K562 (cell line): ENCODE data around the gene FAM110D. TPM values are rescaled to one million over a fixed set of nuclear protein-coding genes. Genes with fewer than 3 reads are reported as not detected.

ENCODE experiments used
- ATAC-seq: fragments of 200-7000 bp; cut with Tn5 transposase; 3 replicates; pipeline ENCODE4 v1.9.1; 2020; ENCODE audit warnings: moderate library complexity
- BruUV-seq: library from RNA; stranded (reverse); fragments of 400-500 nt; replicated peaks from 2 replicates; lab custom pipeline; 2021; lab: Mats Ljungman, UMichigan
- CTCF ChIA-PET: fragments of 300-600 bp; formaldehyde crosslinking; extraction: SDS; loops from one replicate; lab custom pipeline; 2021; ENCODE audit warnings: low intra/inter-chr PET ratio; lab: Yijun Ruan, JAX
- POLR2A ChIA-PET: fragments of 300-600, 350-650 bp; sonication (Branson Sonifier 250); formaldehyde crosslinking; extraction: SDS; loops from one replicate; lab custom pipeline; 2021; ENCODE audit warnings: antibody characterized with exemption, inconsistent platforms; lab: Yijun Ruan, JAX
- DNase-seq, 4 experiments: peaks; one replicate each; pipeline versions ENCODE4 v3.0.0 to v3.0.0-alpha.2; 2011 to 2018; ENCODE audit warnings: low spot score in 3 of 4, mixed read lengths in 3 of 4; ENCODE audit errors: extremely low read depth in 1 of 4
- FAIRE-seq: peaks from 2 replicates; lab custom pipeline; 2011; peaks lifted over from hg19 to GRCh38; lab: Jason Lieb, UNC
- H2AFZ ChIP-seq: 2 replicates; pipeline ENCODE4 v1.6.0; 2011; ENCODE audit warnings: low read depth, low read length, control low read depth, inconsistent platforms
- H3K27ac ChIP-seq: fragments of 200-600 bp; 3 replicates; pipeline ENCODE4 v1.8.0; 2011; ENCODE audit warnings: low read depth, mild to moderate bottlenecking, control low read depth, inconsistent platforms, low read length, moderate library complexity, mixed read lengths; ENCODE audit errors: extremely low read depth
- H3K27me3 ChIP-seq, 2 experiments: fragments of 300-600 bp in 1 of 2; 2 replicates in 1 of 2; 3 replicates in 1 of 2; pipeline versions ENCODE4 v1.6.0 to v1.8.0; 2011; ENCODE audit warnings: inconsistent platforms in 2 of 2, low read length in 2 of 2, mild to moderate bottlenecking in 1 of 2, mixed read lengths in 1 of 2, moderate library complexity in 1 of 2; ENCODE audit not compliant: control insufficient read depth in 2 of 2, insufficient read depth in 2 of 2
- H3K36me3 ChIP-seq: fragments of 300-600 bp; 3 replicates; pipeline ENCODE4 v1.8.0; 2011; ENCODE audit warnings: mild to moderate bottlenecking, low read length, inconsistent platforms; ENCODE audit not compliant: control insufficient read depth, insufficient read depth
- H3K4me1 ChIP-seq, 2 experiments: fragments of 200-600 bp in 1 of 2; replicated peaks in 1 of 2; 2 replicates in 1 of 2; 3 replicates in 1 of 2; pipeline versions ENCODE4 v1.5.1 to v1.8.0; 2011; ENCODE audit warnings: inconsistent platforms in 2 of 2, low read length in 2 of 2, mild to moderate bottlenecking in 1 of 2, mixed read lengths in 1 of 2, moderate library complexity in 1 of 2; ENCODE audit not compliant: control insufficient read depth in 2 of 2, insufficient read depth in 2 of 2
- H3K4me2 ChIP-seq: 2 replicates; pipeline ENCODE4 v1.6.1; 2011; ENCODE audit warnings: low read length, control low read depth, inconsistent platforms, mixed read lengths; ENCODE audit not compliant: insufficient read depth
- H3K4me3 ChIP-seq: fragments of 200-600 bp; sonication (generic), shearing (Covaris generic); 2 replicates; pipeline ENCODE4 v1.5.1; 2016; ENCODE audit warnings: control low read depth, inconsistent platforms
- H3K79me2 ChIP-seq: fragments of 200-600 bp; 3 replicates; pipeline ENCODE4 v1.8.0; 2011; ENCODE audit warnings: low read length, inconsistent platforms; ENCODE audit not compliant: control insufficient read depth, insufficient read depth
- H3K9ac ChIP-seq, 2 experiments: 2 replicates each; pipeline versions ENCODE4 v1.6.0 to v1.6.1; 2011; ENCODE audit warnings: low read depth in 2 of 2, low read length in 2 of 2, control low read depth in 1 of 2, inconsistent platforms in 1 of 2, mild to moderate bottlenecking in 1 of 2, mixed read lengths in 1 of 2; ENCODE audit not compliant: insufficient read depth in 1 of 2
- H3K9me1 ChIP-seq: one replicate; pipeline ENCODE4 v1.6.0; 2011; ENCODE audit warnings: inconsistent platforms, mild to moderate bottlenecking, low read length, moderate library complexity; ENCODE audit not compliant: control insufficient read depth, insufficient read depth
- H3K9me3 ChIP-seq: replicated peaks from 2 replicates; pipeline ENCODE4 v1.5.1; 2011; ENCODE audit warnings: low read depth, low read length, inconsistent platforms; ENCODE audit not compliant: control insufficient read depth, insufficient read depth
- H4K20me1 ChIP-seq: replicated peaks from 2 replicates; pipeline ENCODE4 v1.6.1; 2011; ENCODE audit warnings: low read length, inconsistent platforms, mixed read lengths; ENCODE audit not compliant: control insufficient read depth, insufficient read depth
- ARNT ChIP-seq, 2 experiments: fragments of 450-650 bp; IDR thresholded peaks; 2 replicates each; pipeline ENCODE4 v1.6.1; 2016; ENCODE audit warnings: mild to moderate bottlenecking in 1 of 2
- CBFB ChIP-seq: sonication (generic); formaldehyde crosslinking; IDR thresholded peaks from 2 replicates; pipeline ENCODE4 v1.4.0; 2020; ENCODE audit warnings: mild to moderate bottlenecking, missing genetic modification reagents
- HDGF ChIP-seq: fragments of 450-650 bp; IDR thresholded peaks from 2 replicates; pipeline ENCODE4 v1.6.1; 2016
- HLTF ChIP-seq: fragments of 450-650 bp; IDR thresholded peaks from 2 replicates; pipeline ENCODE4 v1.6.1; 2016
- HMG20A ChIP-seq: fragments of 450-650 bp; formaldehyde crosslinking; conservative IDR thresholded peaks from 2 replicates; pipeline ENCODE4 v1.4.0; 2020; ENCODE audit warnings: mild to moderate bottlenecking, mixed read lengths
- KDM5B ChIP-seq: fragments of 200-600 bp; sonication (generic); IDR thresholded peaks from 2 replicates; pipeline ENCODE4 v1.6.1; 2012; ENCODE audit warnings: low read depth, mild to moderate bottlenecking, moderate library complexity, low read length, control low read depth, inconsistent platforms; ENCODE audit not compliant: insufficient replicate concordance
- NFIC ChIP-seq: fragments of 450-650 bp; IDR thresholded peaks from 2 replicates; pipeline ENCODE4 v1.6.1; 2017; ENCODE audit warnings: mild to moderate bottlenecking, inconsistent platforms
- NUFIP1 ChIP-seq: fragments of 450-650 bp; IDR thresholded peaks from 2 replicates; pipeline ENCODE4 v1.6.1; 2018; ENCODE audit not compliant: partially characterized antibody
- TOE1 ChIP-seq, 2 experiments: fragments of 450-650 bp in 1 of 2; sonication (generic) in 1 of 2; formaldehyde crosslinking in 1 of 2; IDR thresholded peaks; 2 replicates each; pipeline versions ENCODE4 v1.7.1 to v1.8.0; 2016 to 2022; ENCODE audit warnings: borderline replicate concordance in 2 of 2, mild to moderate bottlenecking in 2 of 2, antibody characterized with exemption in 1 of 2, inconsistent platforms in 1 of 2, low read depth in 1 of 2, missing genetic modification reagents in 1 of 2, moderate library complexity in 1 of 2
- XRCC5 ChIP-seq: fragments of 200-400 bp; formaldehyde crosslinking; IDR thresholded peaks from 2 replicates; pipeline ENCODE4 v1.6.1; 2017; ENCODE audit warnings: low read depth, mild to moderate bottlenecking, low read length
- YBX1 ChIP-seq: fragments of 450-650 bp; IDR thresholded peaks from 2 replicates; pipeline ENCODE4 v1.7.1; 2016; ENCODE audit warnings: mild to moderate bottlenecking
- ZNF175 ChIP-seq: fragments of 200-800 bp; sonication (Bioruptor generic); IDR thresholded peaks from 2 replicates; pipeline ENCODE4 v1.6.1; 2016; ENCODE audit warnings: low read depth, mild to moderate bottlenecking, missing genetic modification characterization, missing compliant biosample characterization
- ZNF77 ChIP-seq: fragments of 250-450 bp; sonication (Bioruptor Pico); IDR thresholded peaks from 2 replicates; pipeline ENCODE4 v1.5.0; 2020
- WGBS: fragments of 100-300 bp; shearing (Covaris generic); methylation state at CpG from one replicate; pipeline ENCODE4 v1.1.6; 2016; ENCODE audit warnings: low coverage, mixed read lengths; ENCODE audit not compliant: insufficient coverage; ENCODE audit errors: missing lambda C conversion rate; 5-methylcytosine and 5-hydroxymethylcytosine counted together
- in situ Hi-C: fragments of 300-500 bp; cut with MboI; formaldehyde crosslinking; loops from 4 replicates; pipeline ENCODE4 v1.15.0; 2018; ENCODE audit warnings: inconsistent platforms, mixed read lengths
- intact Hi-C: fragments of 100-400 bp; cut with micrococcal nuclease; formaldehyde crosslinking; loops from 2 replicates; pipeline ENCODE4 v1.14.2; 2022
- polyA plus RNA-seq, 8 experiments: library from polyadenylated mRNA; depleted of rRNA in 4 of 8; stranded (reverse) in 5 of 8; unstranded in 3 of 8; fragments of >200 nt; fragmentation: Nextera tagmentation in 2 of 8; fragmentation: Illumina TruSeq in 1 of 8; extraction: Ambion mirVana in 2 of 8; extraction: Trizol in 1 of 8; gene quantifications; 2 replicates each; pipeline versions ENCODE4 v1.2.1 to v1.2.3, GENCODE V29; 2011 to 2014; ENCODE audit warnings: inconsistent platforms in 1 of 8, missing spikeins in 1 of 8
- total RNA-seq, 7 experiments: library from RNA; depleted of rRNA in 6 of 7; stranded (reverse); fragments of >200 nt in 6 of 7; fragmentation: Illumina TruSeq in 2 of 7; extraction: Trizol in 2 of 7; gene quantifications; 2 replicates each; pipeline versions ENCODE4 v1.2.1 to v1.2.3, GENCODE V29; 2011 to 2021; ENCODE audit warnings: low replicate concordance in 1 of 7
- TF ChIP-seq, protein P1 (sequence below): sonication (generic); formaldehyde crosslinking; IDR thresholded peaks from 2 replicates; pipeline ENCODE4 v1.8.0; 2022; ENCODE audit warnings: missing genetic modification reagents, mild to moderate bottlenecking, borderline replicate concordance

The FAM110D gene
- total and polyA plus RNA-seq, 9 of the 15 experiments (the other 6 are each of a cell fraction or from before 2014, with no cell fraction given), result 0.04 to 1.1 (median 0.33) TPM

DNA sequence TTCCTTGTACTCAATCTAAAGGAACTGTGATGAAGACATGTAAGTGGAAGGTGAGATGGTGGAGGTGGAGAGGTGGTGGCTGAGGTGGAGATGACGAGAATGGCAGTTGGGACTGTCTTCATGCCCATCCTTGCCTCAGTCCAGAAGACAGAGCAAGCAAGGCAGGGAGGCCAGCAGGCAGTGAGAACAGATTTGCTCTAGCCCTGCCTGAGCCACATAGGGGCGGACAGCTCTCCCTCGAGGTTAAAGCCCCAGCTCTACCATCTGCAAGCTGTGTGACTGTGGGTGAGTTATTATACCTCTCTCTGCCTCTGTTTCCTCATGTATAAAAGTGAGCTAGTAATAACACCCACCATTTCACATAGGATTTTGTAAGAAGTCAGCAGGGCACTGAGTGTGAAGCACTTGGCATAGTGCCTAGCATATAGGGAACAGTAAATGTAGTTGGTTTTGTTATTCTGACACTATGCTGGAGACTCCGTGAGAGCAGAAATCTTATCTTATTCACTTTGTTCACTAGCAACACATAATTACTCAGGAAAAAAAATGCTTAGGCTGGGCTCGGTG, 4.8 kb upstream of the FAM110D start:
- FAIRE-seq, result no peak
- Histone ChIP-seq H3K27ac (no peak overlapping the region), H3K4me2 (no peak overlapping the region), H3K9me3 (no peaks in the 10 kb centered on the region), H3K36me3 (no peaks in the 10 kb centered on the region), H3K79me2 (no peaks in the 10 kb centered on the region), H3K27me3 (no peaks in the 10 kb centered on the region), H3K4me1 (peaks cover 4 to 23% of the 10 kb centered on the region in 2 experiments; a peak in 3 of 5 replicates), H3K4me3 (no peak overlapping the region), H2AFZ (no peak overlapping the region), H3K9ac (peak overlapping the region in 1 of 2 experiments; percentile 5; a peak in 1 of 4 replicates), H4K20me1 (no peaks in the 10 kb centered on the region), H3K9me1 (no peaks in the 10 kb centered on the region)
- TF ChIP-seq ARNT (IDR thresholded peaks at IDR 0.05), result no peak
- peak; percentile 55; the same call in 1 of the 2 replicates for TF ChIP-seq NFIC
- POLR2A ChIA-PET, result interaction anchor here (1.2 kb wide), 1 partner anchor 62 kb away, joined by 3 read pairs; no protein-coding TSS in a partner anchor
- ATAC-seq, result peak; percentile 15; the same call in 1 of the 3 replicates
- DNase-seq, result peak in 1 of 4 experiments; percentile 10
- no TSS peak for BruUV-seq
- WGBS, result 45% methylated on average over 5 of the region's 5 CpGs
- intact Hi-C loops (no loop called here), in situ Hi-C loops (no loop called here)
- CTCF ChIA-PET, result no interaction called here

DNA sequence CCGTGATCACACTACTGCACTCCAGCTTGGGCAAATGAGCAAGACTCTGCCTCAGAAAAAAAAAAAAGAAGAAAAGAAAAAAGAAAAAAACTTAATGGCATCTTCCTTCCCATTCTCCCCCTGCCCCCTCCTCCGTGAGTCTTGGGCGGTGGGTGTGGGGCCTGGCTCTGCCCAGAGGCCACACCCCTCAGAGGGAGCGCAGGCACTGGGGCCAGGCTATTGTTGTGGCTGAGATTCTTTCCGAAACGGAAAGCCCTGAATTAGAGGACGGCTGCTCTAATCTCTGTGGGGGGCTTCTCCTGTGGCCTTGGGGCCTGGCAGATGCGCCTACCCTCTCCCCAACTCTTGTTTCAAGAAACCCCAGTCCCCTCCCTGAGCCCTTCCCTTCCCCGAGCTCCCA, 4.1 kb upstream of the FAM110D start:
- ATAC-seq, result no peak
- no peaks in the 10 kb centered on the region for H3K79me2 ChIP-seq
- ChIA-PET CTCF (interaction anchor here (1.2 kb wide), 1 partner anchor 10 kb away, joined by 4 read pairs; no protein-coding TSS in a partner anchor), POLR2A (interaction anchor here (0.6 to 2.2 kb wide), 5 partner anchors 9 to 109 kb away, joined by 3 to 7 read pairs (median 3); partner anchors contain the start of gene ZNF593)
- DNase-seq, result no peak
- 67% methylated on average over 9 of the region's 9 CpGs for WGBS
- no peak overlapping the region for H2AFZ ChIP-seq
- no peak overlapping the region for H3K4me2 ChIP-seq
- no TSS peak for BruUV-seq
- H3K4me1 ChIP-seq, result peaks cover 4 to 29% of the 10 kb centered on the region in 2 experiments; a peak in 3 of 5 replicates
- no peaks in the 10 kb centered on the region for H3K9me1 ChIP-seq
- no peaks in the 10 kb centered on the region for H3K27me3 ChIP-seq
- intact Hi-C loops, result no loop called here
- no peak overlapping the region for H3K27ac ChIP-seq
- in situ Hi-C loops, result no loop called here
- no peaks in the 10 kb centered on the region for H3K9me3 ChIP-seq
- H3K36me3 ChIP-seq, result no peaks in the 10 kb centered on the region
- FAIRE-seq, result no peak
- no peak overlapping the region for H3K4me3 ChIP-seq
- H3K9ac ChIP-seq, result peak overlapping the region in 1 of 2 experiments; percentile 66; a peak in 1 of 4 replicates
- no peaks in the 10 kb centered on the region for H4K20me1 ChIP-seq
- TF ChIP-seq ZNF175 (CRISPR knock-in tag), result no peak
- TF ChIP-seq HDGF, result no peak
- TF ChIP-seq TOE1 (IDR thresholded peaks at IDR 0.05; ENCODE audit: borderline replicate concordance), result no peak
- TF ChIP-seq TOE1 (CRISPR knock-in tag; IDR thresholded peaks at IDR 0.05; ENCODE audit: borderline replicate concordance, low read depth), result no peak
- no peak for TF ChIP-seq YBX1
- TF ChIP-seq ZNF77, result no peak
- TF ChIP-seq, protein P1, sequence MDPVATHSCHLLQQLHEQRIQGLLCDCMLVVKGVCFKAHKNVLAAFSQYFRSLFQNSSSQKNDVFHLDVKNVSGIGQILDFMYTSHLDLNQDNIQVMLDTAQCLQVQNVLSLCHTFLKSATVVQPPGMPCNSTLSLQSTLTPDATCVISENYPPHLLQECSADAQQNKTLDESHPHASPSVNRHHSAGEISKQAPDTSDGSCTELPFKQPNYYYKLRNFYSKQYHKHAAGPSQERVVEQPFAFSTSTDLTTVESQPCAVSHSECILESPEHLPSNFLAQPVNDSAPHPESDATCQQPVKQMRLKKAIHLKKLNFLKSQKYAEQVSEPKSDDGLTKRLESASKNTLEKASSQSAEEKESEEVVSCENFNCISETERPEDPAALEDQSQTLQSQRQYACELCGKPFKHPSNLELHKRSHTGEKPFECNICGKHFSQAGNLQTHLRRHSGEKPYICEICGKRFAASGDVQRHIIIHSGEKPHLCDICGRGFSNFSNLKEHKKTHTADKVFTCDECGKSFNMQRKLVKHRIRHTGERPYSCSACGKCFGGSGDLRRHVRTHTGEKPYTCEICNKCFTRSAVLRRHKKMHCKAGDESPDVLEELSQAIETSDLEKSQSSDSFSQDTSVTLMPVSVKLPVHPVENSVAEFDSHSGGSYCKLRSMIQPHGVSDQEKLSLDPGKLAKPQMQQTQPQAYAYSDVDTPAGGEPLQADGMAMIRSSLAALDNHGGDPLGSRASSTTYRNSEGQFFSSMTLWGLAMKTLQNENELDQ (CRISPR knock-in tag), result no peak
- no peak for TF ChIP-seq HMG20A (CRISPR knock-in tag)
- no peak for TF ChIP-seq NUFIP1
- TF ChIP-seq XRCC5, result no peak
- no peak for TF ChIP-seq HLTF
- no peak for TF ChIP-seq CBFB (CRISPR knock-in tag)
- TF ChIP-seq KDM5B, result no peak
